ENCODE results near the gene RBP5. TPM values are rescaled to one million over a fixed set of nuclear protein-coding genes. Genes with fewer than 3 reads are reported as not detected.

The RBP5 gene
- polyA plus RNA-seq, 3 donors = 50.9 to 65.4 (median 52.6) TPM

DNA sequence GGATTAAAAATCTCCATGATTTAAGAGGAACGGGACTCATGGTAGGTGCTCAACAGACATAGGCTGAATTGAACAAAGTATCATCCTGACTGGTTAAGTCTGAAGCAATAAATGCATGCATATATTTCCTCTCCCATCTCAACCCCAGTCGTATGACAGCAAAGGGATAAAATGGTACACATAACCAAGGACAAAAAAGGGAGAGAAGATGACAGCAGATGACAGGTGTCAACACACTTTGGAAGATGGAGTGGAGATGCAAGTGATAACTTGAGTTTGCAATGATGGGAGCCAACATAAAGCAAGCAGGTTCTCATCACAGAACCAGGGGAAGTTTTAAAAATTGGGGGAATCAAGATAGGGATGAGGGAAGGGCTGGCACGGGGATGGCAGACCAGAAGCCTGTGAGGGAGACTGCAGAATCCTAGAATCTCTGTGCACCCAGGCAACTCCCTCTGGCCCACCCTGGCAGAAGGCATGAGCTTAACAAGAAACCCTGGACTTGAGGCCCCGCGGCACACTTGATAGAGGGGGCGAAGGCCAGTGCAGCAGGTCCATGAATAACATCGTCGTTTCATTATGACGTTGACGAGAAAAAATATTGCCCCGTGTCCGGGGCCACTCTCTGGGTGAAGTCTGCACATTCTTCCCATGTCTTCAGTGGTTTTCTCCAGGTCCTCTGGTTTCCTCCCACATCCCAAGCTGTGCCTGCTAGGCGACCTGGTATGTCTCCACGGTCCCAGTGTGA lies 24.7 kb downstream of the RBP5 start:
- no peak for DNase-seq (ENCODE audit: low read depth in 3 of 3, low spot score in 2 of 3)

DNA sequence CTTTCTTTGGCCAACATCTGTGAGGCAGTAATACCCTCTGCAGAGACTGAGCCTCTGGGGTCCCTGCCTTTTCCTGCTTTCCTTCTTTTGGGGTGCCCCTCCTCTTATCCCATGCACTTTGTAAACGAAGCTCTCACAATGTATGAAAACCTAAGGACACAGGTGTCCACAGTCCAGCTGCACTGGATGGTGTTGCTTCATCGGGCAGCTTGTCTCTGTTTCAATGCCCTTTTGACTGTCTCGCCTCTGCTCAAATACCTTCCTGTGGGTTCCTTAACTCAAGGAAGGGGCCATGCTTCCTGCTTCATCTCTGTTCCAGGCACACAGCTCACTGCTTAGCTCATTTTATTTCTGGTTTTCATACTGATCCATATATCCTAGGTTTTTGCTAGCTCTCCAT lies 26.1 kb downstream of the RBP5 start:
- DNase-seq (ENCODE audit: low read depth in 3 of 3, low spot score in 2 of 3) = no peak

DNA sequence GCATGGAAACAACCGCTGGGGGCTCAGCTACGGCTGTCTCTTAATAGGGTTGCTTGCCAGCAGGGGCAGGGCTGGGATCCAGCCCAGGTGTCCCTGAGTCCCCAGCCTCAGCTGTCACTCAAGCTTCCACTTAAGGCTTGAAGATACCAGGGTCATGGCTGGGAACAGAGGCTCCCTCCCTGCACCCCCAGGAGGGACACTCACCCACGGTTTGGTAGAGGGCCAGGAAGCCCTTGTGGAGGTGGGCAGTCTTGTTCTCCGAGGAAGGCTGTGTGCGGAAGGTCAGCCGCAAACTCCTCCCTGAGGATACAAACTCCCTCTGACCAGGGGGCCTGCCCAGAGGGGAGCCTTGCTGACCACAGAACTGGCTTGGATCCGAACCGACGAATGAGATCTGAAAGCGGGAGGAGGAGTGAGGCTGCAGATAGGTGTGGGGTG lies 27.0 kb downstream of the RBP5 start:
- no peak for DNase-seq (ENCODE audit: low read depth in 3 of 3, low spot score in 2 of 3)

DNA sequence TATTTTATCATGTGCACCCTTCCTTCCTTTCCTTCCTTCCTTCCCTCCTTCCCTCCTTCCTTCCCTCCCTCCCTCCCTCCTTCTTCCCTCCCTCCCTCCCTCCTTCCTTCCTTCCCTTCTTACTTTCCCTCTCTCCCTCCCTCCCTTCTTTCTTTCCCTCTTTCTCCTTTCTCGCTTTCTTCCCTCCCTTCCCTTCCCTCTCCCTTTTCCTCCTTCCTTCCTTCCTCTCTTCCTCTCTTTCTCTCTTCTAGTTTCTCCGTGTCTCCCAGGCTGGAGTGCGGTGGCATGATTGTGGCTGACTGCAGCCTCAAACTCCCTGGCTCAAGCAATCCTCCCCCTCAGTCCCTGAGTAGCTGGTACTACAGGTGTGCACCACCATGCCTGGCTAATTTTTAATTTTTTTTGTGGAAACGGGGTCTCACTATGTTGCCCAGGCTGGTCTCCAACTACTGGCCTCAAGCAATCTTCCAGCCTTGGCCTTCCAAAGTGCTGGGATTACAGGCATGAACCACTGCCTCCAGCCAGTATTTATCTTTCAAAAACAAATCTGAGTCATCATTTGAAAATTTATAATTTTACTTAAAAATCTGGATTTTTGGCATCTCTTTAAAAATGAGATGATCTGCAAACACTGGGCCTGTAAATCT lies 27.5 kb downstream of the RBP5 start:
- no peak for DNase-seq (ENCODE audit: low read depth in 3 of 3, low spot score in 2 of 3)

GRCh38 chr12:7100239-7100638 lies 28.4 kb downstream of the RBP5 start:
- DNase-seq (ENCODE audit: low read depth in 3 of 3, low spot score in 2 of 3) = no peak

DNA sequence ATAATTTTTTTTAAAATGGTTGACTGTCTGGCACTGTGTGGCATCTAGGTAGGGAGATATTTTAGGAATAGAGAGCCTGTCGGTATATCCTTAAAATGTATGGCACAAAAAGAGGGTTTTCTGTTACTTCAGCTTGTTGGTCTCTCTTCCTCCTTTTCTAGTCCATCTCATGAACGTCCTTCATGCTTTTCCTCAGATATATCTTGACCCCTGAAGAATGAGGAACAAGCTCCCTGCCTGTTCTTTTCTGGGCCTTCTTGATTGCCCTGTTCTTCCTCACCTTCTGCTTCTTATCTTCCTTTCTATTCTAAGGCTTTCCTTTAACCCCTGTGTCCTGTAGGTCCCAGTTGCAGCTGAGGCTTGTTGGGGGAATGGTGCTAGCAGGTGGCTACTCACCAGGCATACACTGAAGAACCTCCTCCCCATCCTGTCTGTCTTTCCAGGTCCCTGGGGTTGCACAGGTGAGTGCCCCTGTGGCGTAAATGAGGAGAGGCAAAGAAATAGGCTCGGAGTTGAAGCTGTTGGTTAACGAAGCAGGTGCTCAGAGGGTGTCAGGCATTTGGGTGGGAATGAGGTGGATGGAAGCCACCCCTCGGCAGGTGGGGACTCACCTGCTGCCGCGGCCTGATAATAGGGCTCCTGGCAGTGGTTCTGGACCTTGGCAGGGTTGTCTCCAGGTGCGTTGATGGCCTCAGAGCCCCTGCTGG lies 29.2 kb downstream of the RBP5 start:
- no peak for DNase-seq (ENCODE audit: low read depth in 3 of 3, low spot score in 2 of 3)

DNA sequence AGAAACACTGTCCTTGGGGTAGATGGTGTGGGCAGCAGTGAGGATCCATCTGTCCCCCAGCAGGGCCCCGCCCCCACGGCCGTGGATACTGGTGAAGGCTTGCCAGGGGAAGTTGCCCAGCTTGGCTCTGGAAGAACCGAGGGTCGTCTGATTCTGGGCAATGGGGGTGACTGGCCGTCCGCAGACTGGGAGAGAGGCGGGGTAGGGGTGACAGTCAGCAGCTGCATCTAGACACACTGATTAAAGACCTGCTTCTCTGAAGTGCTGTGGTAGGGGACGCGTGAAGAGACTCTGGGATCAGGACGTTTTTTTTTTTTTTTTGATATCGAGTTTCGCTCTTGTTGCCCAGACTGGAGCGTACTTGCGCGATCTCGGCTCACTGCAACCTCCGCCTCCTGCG lies 31.7 kb downstream of the RBP5 start:
- peak in 1 of 3 donors; percentile 13 for DNase-seq (ENCODE audit: low read depth in 3 of 3, low spot score in 2 of 3)

DNA sequence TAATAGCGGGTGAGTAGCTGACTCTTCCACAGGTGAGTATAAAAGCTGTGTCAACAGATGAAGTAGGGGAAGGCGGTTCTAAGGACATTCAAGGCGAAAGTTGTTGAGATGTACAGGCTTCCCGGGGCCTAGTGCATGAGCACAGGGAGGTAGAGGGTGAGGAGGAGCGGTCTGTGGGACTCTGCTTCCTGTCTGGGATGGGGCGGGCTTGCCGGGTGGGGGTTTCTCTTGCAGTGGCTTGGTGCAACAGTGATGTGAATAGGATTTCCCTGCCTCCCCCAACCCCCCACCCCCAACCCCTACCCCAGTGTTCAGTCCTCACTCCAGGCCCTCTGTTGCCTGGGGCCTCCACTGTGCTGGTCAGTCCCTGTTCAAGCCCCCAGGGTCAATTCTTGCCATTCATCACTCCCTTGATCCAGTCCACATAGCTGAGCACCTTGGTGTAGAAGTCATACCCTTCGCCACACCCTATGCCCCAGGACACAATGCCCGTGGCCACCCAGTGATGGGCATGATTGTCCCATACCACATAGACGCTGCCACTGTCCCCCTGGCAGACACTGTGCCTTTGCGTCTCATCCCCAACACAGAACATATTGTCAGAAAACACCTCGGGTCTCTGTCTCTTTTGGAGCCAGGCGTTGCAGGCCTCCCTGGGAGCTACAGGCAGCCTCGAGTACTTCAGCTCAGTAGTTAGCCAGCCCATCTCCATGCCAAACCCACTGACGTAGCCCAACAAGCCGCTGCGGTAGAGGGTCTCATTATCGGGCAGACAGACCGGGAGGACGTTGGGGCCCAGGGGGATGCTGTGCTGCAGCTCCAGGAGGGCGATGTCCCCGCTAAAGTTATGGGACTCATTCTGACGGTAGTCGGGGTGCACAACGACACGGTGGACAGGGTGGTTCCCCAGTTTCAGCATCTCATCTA lies 32.4 kb downstream of the RBP5 start:
- no peak for DNase-seq (ENCODE audit: low read depth in 3 of 3, low spot score in 2 of 3)

GRCh38 chr12:7093892-7094291 lies 34.8 kb downstream of the RBP5 start:
- no peak for DNase-seq (ENCODE audit: low read depth in 3 of 3, low spot score in 2 of 3)

- DNase-seq (ENCODE audit: low read depth in 3 of 3, low spot score in 2 of 3) = no peak
Measured at GRCh38 chr12:7093486-7093885, 35.2 kb downstream of the RBP5 start.

GRCh38 chr12:7092986-7093460 lies 35.7 kb downstream of the RBP5 start:
- no peak for DNase-seq (ENCODE audit: low read depth in 3 of 3, low spot score in 2 of 3)

DNA sequence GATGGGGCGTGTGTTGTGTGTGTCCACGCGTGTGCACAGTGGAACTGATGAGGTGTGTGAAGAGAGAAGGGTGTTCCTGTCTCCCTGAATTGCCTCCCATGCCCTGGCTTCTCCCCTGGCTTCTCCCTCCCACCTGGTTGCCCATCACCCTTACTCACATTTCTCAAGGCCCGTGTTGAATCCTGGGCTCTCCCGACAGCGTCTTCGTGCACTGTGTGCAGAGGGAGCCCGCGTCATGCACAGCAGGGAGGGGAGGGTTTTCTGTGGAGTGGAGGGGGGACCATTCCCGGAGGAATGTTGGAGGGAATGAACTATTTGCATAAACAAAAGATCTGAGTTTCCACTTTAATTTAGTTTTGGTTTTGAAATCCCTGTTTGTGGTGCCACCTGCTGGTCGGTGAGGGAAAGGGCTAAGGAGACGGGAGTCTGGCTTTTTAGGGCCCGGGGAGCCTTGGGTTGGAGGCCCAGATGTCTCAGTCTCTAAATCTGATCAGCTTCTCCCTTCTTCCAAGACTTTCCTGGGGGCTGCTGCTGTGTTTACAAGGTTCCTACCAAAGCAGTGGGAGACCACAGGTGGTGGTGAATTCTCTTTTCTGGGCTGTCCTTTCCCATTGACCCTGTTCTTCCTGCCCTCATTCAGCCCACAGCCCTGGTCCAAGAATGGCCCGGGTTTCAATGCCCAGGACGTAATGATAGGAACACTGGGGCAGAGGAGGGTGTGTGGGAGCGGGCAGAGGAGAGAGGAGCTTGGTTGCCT lies 36.3 kb downstream of the RBP5 start, which contains the start of gene C1R:
C1R (minus strand) TSS at position 217 of the 757 bp plus-strand sequence; CDS start at position 160, 57 bp downstream.
- peak in 1 of 3 donors; percentile 68 for DNase-seq (ENCODE audit: low read depth in 3 of 3, low spot score in 2 of 3)

DNA sequence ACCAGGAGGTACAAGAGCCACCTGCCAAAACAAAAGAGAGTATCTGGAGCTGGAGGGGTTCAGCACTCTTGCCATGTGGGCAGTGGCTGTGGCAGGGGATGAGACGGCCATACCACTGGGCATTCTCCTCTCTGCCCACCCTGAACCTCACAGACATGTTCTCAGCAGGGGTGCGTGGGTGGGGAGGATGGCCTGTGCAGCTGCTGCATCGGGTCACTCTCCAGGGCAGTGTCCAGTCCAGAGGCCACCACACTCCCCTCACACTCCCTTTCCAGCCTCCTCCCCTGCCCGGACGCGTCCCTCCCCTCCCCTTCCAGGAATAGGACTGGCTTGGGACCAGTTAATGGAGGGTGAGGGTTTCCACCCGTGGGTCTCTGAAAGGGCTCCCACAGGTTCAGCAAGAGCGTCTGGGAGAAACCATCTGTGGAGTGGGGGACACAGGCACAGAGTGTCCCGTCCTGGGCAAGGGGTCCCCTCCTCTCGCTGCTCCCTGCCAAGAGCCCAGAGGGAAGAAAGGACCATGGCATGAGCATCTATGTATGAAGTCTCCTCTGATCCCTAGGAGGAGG lies 36.9 kb downstream of the RBP5 start:
- DNase-seq (ENCODE audit: low read depth in 3 of 3, low spot score in 2 of 3) = peak in 1 of 3 donors; percentile 6

- no peak for DNase-seq (ENCODE audit: low read depth in 3 of 3, low spot score in 2 of 3)
Measured at GRCh38 chr12:7091171-7091570, 37.5 kb downstream of the RBP5 start.

DNA sequence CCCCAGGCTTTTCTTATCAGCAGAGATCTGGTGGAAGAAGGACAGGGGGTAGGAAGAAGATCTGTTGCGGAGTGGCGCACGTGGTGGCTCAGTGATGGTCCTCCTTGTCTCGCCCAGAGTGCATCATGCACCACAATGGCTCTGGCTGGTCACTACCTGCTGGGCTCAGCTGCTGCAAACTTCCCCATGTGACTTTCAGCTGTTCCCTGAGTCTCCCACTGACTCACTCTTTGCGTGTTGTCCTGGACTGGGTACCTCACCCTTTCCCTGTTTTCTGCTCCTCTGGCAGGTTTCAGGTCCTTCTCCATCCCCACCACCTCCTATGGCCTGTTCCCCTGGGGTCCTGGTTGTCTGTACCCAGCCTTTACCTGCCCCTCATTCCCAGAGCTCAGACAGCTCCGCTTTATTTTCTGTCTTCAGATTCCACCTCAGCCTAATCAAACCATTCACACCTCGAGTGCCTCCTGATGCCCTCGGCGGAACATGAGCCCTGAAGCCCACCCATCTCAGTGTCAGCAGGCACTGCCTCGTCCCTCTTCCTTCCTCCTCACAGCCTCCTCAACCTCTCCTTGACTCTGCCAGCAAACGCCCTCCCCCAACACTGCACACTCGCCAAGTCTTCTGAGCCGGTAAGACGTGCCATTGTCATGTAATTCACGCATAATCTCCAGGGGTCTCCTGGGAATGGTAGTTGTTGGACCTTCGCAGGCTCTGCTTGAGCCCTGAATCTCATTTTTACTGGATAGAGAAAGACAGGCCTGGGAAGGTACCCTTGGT lies 38.3 kb downstream of the RBP5 start:
- no peak for DNase-seq (ENCODE audit: low read depth in 3 of 3, low spot score in 2 of 3)

DNA sequence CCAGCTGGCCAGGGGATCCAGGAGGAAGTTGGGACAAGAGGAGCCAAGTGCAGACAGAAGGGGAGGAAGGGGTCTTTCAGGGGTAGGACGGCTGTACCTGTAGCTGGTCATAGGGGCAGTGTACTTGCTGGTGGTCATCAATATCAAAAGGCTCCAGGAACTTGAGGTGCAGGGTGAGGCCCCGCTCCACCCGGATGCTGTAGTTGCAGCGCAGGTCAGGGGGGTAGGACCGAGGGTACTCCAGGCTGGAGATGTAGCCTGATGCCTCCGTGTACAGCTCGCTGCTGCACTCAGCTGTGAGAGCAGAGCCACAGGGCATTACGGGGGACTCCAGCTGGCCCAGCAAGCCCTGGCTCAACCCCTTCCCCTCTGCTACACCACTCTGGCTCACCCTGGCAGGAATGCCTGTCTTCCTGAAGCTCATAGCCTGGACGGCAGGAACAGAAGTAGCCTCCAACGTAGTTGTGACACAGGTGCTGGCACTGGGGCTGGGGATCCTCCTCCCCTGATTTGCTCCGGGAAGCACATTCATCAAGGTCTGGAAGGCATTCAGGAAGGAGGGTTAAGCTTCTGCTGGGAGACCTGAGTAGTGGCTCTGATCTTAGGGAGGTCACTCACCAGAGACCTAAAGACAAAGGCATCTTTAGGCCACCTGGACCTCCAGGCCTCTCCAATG lies 39.4 kb downstream of the RBP5 start:
- DNase-seq (ENCODE audit: low read depth in 3 of 3, low spot score in 2 of 3) = no peak

- DNase-seq (ENCODE audit: low read depth in 3 of 3, low spot score in 2 of 3) = no peak
Measured at GRCh38 chr12:7083125-7083524, 45.6 kb downstream of the RBP5 start.

DNA sequence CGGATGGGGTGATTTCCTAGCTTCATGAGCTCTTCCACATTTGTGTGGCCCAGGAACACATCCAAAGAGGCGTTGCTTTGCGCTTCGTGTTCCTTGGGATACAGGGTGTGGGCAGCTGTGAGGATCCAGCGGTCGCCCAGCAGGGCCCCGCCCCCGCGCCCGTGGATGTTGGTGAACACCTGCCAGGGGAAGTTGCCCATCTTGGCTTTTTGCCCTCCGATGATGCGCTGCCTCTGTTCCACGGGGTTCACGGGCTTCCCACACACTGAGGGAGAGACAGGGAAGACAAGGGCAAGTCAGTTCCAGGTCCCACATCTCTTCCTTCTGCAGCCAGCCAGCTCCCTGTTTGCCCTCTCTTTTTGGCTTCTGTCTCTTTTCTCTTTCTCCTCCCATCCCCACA lies 47.7 kb downstream of the RBP5 start:
- DNase-seq (ENCODE audit: low read depth in 3 of 3, low spot score in 2 of 3) = no peak
